Erythroblast (primary cell): ENCODE results near the gene GSTM2.

Experiments
- GATA1 ChIP-seq: IDR thresholded peaks from 2 replicates; pipeline ENCODE4 v1.6.1; 2011; ENCODE audit warnings: low read depth, mild to moderate bottlenecking, control low read depth, low read length, moderate library complexity
- POLR2A ChIP-seq: IDR thresholded peaks from 2 replicates; pipeline ENCODE4 v1.6.1; 2011; ENCODE audit warnings: mild to moderate bottlenecking, low read length

GRCh38 chr1:109653306-109653705 lies 14.6 kb upstream of the GSTM2 start:
- TF ChIP-seq POLR2A (no peak), GATA1 (no peak)
